HTERT RPE-1 (cell line): Measurements from ENCODE around the gene IL17F.

ENCODE experiments used
- in situ Hi-C: fragments of 300-500 bp; cut with MboI; formaldehyde crosslinking; loops from 4 replicates; pipeline ENCODE4 v1.14.3; 2020; ENCODE audit warnings: low sequenced_read_pairs

Gene IL17F

DNA sequence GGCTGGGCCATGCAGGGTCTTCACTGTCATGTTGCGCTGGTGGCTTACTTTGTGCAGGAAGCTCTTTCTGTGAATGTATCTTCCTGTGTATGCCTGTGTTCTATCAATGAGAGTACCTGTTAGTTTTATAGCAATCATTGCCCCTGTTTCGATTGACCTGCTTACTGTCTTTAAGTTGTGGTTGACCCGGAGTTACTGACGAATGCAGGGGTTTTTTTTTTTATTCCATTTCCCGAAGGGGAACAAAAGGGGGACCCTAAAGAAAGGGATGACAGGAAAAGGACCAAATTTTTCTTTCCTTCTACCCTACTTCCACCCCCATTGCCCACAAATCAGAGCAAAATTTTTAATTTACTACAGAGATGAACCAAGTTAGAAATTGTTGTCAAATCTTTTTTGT is at the start of gene IL17F:
TSS of gene IL17F (minus strand) at position 101 of the 400 bp plus-strand sequence. CDS start at position 30, 71 bp downstream.
- in situ Hi-C loops, result no loop called here

DNA sequence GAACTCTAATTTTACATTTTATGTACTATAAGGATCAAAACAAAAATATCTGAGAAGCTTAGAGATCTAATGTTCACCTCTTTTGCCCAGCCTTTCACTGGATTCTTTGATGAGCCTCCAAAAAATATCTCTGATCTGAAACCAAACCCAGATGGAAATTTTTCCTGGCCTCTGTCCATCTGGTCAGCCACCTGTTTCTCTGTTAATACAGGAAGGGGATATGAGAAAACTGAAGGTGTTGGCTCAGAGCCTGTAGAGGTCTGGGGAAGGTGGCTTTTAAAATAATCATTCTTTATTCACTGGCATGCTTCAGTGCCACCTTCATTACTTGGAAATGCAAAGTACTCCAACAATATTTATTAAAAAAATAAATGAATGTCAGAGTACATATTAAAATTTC is 48.8 kb upstream of the IL17F start:
- in situ Hi-C loops, result no loop called here

DNA sequence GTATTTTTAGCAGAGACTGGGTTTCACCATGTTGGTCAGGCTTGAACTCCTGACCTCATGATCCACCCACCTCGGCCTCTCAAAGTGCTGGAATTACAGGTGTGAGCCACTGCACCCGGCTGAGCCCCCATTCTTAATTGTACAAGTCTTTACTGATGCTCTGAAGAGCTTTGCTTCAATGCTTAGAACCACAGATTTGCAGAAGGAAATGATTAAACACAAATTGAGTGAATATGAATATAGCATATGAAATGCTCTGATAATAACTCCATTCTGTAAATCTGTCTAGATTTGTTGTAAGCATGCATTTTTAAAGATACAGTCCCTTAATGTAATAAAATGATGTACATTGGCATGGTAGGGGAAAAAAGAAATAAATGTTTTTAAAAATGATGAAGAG is 44.5 kb upstream of the IL17F start:
- in situ Hi-C loops, result no loop called here

DNA sequence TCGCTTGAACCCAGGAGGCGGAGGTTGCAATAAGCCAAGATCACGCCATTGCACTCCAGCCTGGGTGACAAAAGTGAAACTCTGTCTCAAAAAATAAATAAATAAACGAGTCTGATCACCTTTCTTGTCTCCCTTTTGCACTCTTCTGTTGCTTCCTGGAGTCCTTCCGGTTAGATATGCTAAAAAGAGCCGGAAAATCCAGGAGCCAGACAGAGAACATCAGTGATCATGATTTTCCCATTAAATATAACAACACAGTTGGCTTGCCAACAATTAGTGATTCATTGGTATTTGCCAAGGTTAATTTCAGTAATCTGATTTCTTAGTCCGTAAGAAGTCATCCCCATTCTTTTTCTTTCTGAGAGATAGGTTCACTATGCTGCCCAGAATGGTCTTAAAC is 43.9 kb upstream of the IL17F start:
- in situ Hi-C loops, result no loop called here

DNA sequence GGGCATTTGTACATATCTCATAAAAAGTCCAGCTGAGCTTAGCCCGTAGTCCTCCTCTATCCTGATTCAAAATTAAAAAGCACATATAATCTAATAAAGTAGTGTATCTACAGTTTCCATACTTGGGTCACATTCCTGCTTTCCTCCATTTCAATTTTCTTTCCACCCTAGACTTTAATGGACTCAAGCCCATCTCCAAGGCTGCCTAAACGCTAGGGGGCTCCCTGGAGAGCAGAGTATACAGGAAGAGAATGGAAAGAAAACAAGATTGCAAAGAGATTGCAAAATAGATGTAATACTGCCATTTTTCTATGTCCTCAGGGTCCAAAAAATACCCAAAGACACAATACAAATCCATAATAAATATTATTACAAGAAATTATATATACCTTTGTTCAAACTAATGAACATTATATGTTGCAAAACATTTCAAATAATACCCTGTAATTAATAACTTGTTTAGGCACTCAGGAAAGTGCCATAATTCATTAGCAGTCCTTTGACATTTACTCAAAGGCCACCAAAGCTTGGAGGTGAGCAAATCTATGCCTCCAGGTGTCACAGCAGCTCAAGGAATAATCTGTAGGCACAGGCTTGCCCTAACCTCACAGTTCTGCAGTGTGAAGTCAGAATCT is 42.6 kb upstream of the IL17F start:
- in situ Hi-C loops, result no loop called here

DNA sequence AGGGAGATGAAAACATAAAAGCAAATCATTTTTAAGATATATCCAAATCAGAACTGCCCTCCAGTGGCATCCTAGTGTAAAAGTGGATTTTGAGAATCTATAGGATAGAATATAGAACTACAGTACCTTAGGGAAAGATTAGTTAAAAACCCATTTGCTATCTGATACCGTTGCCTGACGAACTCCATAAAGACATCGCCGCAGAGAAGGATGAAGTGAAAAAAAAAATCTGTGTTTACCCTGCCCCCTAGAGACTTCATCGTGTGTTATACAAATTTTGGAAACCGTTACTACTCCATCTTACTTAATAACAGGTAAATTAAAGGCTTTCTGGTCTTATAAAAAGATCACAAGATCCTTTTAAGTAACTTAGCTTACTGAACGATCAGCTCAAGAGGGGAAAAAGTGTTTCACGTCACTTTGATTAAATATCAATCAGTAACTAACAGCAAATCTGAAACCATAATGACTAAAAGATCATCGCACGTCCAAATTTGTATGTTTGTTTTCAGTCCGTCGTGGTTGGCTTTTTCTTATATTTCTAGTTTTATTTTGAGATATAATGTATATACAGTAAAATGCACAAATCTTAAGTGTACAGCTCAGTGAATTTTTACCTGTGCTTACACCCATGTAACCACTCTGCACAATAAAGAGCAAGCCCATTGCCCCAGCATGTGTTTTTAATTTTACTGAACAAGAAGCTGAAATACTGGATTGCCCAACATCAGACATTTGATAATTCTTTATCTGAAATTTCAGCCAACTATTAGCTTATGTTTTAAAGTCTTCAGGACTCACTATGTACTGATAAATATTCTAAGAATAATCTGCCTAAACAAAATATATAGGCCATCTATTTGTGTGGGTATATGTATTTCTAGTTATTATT is 41.1 kb upstream of the IL17F start:
- in situ Hi-C loops, result no loop called here

DNA sequence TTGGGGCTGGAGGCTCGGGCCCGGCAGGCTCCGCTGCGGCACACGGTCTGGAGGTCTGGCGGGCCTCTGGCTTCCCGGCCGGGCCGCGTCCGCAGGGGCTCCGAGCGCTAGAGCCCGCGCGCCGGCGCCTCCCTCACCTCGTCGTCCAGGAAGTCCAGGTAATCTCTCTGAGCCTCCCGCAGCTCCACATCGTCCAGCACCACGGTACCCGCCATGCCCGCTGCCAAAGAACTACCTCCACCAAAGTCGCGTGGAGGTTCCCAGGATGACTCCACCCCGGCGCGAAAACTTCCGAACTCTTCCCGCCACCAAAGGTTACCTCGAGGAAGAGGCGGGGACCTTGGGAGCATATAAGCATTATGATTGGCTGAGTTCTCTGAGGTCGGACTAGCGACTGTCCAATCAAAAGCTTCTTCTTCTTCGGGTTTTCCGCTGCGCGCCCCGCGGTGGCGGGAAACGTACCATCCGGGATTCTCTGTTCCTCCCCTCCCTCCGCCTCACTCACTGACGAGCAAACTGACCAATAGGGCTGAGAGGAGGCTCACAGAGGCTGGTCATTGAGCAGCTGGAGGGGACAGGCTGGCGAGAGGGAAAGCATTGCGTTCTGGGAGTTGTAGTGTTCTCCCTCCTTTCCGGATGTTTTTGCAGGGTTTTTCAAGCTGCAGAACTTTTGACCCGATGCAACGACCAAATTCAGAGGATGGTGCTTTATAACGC is 40.3 kb upstream of the IL17F start, which contains the start of gene MCM3:
TSS of gene MCM3 (minus strand) at position 283 of the 717 bp plus-strand sequence. CDS start at position 215, 68 bp downstream.
- in situ Hi-C loops, result no loop called here

DNA sequence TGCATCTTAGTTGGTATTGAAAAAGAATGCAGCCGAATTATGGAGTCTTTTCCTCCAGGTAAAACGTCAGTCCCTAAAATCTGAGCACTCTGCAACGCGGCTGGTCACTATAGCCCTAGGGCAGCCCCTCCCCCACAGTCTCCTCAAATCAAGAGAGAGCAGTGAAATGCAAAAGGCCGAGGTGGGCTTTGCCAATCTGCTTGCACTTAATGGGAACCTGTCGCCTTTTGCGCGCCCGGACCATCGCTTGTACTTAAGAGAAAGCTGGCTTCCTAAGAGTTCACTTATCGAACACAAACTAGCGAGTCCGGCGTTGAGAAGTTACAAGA is 39.8 kb upstream of the IL17F start:
- in situ Hi-C loops, result no loop called here

DNA sequence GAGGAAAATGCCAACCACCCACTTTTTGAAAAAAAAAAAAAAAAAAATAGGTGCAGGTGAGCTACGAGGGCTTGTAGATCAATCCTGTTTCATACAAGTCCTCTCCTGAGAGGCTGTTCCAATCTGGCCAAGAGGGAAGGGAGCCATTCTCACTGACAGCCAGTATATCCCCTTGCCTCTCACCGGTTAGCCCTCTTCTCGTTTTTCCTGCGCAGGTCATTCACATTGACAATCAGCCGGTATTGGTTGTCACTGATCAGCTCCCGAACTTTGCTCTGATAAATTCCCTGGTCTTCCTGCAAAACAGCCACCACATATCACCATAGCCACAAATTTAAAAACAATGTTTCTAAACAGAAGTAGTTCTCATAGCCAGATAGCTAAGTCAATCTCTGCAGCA is 38.8 kb upstream of the IL17F start:
- in situ Hi-C loops, result no loop called here

DNA sequence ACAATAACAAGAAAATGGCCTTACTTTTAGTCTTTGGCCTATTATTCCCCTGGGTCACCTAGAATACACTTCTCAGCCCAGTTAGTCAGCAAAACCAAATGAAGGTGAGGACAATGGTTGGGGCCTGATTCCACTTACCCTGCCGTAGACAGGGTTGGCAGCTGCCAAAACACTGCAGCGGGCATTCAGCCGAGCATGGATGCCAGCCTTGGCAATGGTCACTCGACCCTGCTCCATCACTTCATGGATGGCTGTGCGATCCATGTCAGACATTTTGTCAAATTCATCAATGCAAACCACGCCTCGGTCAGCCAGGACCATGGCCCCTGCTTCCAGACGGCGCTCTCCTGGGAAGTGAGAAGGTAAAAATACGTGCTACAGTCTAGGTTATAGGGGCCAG is 31.8 kb upstream of the IL17F start:
- in situ Hi-C loops, result no loop called here

DNA sequence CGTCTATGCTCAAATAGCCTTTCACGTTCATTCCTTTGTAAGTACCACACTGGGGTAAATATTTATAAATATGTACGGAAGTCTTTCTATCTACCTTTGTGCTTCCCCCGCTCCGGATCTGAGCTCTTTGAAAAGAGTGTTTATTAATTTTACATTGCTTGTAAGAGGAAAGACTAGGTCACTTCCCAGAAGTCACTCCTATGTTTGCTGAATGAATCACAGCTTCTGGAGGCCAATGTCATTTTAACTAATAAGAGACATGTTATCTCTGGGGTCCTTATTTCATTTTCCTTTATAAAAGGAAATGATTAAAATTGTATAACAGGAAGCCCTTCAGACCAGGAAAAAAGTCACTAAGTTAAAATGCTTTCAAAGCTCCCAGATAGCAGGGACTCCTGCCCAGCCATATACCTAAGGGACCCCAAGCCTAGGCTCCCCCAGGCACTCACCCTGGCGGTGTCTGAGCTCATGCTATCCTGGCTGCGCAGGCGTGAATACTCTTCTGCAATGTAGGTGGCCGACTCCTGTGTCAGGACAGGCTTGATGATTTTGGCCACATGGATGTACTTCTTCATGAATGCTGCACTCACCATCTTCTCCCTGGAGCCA is 27.7 kb upstream of the IL17F start:
- in situ Hi-C loops, result no loop called here

DNA sequence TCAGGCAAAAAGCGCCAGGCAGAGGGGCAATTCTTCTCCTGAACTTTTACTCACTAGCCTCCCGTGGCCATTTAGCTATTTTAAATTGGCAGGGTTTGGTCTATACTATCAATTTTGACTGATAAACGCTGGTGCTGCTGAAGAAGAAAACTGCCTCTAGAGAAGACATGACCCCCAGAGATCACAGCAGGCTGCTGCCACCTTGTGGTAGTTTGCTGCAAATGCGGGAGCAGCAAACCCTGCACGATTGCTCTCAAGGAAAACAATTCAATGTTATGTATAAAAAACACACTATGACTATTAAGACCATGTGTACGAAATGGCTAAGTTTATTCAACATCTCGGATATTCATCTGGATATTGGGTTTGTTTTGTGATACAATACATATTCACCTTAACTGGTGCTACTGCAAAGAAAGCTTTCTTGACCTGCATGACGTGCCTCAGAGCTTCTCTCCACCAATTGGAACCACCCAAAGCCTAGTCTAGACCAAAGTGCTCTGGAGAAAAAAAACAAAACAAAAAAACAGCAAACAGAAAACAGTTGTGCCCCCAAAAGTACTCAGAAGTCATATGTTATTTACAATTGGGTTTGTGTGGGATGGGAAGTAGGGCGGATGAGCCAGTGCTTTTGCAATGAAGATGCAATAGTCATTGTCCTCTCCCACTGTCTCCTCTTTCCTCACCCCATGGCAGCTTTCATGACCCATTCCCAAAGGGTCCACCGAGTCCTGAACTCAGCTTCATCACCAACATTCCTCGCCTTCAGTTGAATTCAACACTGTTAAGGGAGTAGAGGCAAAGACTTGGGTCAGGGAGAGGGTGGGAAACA is 19.6 kb upstream of the IL17F start:
- in situ Hi-C loops, result no loop called here

DNA sequence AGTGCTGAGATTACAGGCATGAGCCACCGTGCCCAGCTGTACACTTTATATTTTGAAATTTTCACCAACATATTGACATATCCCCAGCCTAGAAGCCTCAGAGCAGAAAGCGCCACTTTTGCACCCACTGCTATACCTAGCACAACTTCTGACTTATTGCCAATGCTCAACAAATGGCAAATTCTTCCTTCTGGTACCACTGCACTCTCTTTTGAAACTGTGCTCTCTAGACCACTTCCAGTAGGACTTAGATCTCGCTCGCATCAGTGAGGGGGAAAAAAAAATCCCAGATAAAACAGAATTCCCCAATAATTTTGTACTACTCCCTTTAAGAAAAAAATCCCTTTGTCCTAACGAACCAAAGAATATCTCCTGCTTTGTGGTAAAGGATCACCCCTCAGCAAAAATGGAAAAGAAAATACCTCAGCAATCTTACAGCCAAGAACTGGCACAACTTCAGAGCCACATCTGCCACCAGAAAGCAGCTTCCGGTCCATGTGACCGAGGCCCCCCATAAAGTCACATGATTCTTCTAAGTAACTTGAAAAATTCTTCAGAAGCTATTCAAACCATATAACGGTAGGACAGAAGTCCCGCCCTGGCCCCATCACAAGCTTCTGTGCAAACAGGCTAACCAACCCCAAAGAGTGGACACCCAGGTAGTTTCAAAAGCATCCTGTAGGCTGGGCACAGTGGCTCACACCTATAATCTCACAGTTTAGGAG is 18.5 kb upstream of the IL17F start:
- in situ Hi-C loops, result no loop called here

DNA sequence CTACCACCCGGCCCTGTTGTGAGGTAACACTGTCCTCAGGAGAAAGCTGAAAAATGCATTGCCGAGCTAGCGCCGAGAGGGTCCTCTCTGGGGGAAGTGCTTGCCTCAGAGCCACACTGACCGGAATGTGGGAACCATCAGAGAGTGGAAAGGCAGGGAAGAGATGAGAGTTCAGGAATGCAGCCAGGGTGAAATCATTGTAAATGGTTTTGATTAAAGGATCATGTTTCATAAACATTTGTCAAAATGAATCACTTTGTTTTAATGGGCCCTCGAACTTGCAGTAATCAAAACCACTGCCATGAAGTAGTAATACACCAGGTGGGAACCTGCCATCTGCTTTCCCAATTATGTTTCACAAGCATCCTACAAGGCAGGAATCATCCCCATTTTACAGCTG is 16.9 kb upstream of the IL17F start:
- in situ Hi-C loops, result no loop called here

DNA sequence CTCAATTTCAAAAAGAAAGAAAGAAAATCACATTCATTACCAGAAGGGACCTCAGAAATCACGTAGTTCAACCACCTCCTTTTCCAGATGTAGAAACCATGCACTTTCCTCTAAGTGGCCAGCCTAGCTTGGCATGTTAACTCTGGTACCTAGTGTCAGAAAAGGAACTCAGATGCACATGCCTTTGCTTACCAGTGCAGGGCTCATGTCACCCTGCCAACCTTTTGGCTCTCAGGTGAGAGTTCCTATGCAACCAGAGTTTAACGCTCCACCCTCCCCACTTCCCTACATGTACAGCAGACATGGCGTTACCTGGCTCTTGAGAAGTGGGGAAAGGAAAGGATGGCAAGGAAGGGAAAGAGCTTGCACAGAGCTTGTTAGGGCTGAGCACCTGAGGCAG is 16.3 kb upstream of the IL17F start:
- in situ Hi-C loops, result no loop called here

DNA sequence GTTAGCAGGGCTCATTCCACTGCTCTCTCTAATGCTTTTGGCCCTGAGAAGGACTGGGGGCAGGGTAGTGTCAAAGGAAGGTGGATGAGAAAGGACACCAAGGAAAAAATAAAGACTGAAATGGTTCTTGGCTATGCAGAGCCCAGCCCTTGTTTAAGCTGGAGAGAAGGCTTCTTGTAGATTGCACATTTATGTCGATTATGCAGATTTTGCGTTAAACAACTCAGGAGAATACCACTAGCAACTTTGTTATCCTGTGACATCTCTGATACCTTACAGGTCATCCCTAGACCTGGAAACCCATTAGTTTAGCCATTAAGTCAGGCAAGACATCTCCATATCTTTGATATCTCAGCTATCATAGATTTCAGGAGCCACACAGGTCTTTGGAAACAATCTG is 11.1 kb upstream of the IL17F start:
- in situ Hi-C loops, result no loop called here

DNA sequence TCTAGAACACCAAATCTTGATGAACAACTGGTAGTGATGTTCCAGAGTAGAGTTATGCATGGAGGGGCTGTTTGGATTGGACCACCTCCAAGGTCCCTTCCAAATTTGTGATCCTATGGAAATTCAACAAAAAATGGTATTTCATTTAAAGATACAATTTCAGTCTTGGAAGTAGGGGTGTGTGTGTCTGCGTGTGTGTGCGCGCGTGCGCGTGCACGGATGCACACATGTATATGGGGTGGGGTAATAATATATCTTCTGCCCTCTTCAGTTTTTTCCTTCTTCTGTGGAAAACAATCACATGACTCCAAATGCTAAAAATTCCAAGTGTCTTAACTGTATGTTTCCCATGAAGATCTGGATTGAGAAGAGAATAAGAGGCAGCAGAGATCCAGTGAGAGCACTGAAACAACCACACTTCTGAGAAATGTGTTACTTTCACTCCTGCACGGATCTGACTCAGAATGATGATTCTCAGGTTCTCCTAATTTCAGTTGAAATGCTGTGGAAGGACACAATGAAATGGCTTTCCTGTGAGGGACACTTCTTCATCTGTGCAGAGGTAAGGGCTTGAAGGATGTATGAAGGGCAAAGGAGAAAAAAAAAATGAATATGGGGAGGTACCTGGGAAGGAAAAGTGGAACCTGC is 10.6 kb upstream of the IL17F start:
- in situ Hi-C loops, result no loop called here

DNA sequence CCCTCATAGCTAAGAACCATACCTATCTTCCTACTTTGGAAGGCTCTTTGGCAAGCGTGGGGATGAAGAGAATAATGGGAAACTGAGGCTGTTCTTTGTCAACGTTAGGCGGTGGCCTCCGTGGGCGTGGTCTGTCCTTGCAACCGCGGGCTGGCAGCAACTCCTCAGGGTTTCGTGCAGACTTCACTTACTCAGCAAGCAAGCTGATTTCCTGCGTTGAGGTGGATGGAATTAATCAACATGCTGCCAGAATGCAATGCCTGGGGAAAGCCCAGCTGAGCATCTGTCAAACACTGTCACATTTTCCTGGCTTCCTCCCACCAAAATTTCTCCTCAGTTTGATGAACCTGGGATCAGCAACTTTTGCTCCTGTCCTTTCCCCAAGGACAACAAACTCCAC is 9.2 kb upstream of the IL17F start:
- in situ Hi-C loops, result no loop called here

DNA sequence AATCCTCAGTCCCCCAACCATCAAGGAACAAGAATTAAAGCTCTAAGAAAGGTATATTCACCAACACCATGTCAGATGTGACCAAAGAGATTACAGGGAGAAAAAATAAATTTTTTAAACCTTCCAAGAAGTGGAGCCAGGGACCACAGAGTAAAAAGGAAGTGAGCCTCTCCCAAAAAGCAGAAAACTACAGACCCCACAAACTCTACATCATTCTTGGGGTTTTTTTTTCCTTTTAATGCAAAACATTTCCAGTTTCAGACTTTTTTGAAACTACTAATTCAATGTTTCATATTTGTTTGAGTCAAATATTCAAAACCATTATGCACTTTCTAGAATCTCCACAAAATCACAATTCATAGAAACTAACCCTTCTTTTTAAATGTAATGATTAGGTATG is 6.8 kb upstream of the IL17F start:
- in situ Hi-C loops, result no loop called here
